ENCODE results near the gene MYBPHL.

DNA sequence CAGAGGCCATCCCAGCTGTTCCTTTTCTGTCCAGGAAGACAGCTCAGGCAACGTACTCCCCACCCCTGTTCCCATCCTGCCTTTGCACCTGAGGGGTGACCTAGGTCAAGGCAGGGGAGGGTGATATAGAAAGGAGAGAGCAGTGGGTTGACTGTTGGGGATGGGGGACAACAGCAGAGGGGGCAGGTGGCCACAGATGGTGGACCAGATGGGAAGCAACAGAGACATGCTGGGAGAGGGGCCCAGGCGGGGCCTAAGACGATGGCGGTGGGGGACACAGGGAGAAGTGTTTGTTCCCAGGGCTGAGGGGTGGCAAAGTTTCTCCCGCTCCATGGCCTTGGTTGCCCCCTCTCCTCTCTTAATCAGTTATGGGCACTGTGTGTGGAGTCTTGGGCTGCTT, 51.1 kb downstream of the MYBPHL start:
- TF ChIP-seq, protein P1, sequence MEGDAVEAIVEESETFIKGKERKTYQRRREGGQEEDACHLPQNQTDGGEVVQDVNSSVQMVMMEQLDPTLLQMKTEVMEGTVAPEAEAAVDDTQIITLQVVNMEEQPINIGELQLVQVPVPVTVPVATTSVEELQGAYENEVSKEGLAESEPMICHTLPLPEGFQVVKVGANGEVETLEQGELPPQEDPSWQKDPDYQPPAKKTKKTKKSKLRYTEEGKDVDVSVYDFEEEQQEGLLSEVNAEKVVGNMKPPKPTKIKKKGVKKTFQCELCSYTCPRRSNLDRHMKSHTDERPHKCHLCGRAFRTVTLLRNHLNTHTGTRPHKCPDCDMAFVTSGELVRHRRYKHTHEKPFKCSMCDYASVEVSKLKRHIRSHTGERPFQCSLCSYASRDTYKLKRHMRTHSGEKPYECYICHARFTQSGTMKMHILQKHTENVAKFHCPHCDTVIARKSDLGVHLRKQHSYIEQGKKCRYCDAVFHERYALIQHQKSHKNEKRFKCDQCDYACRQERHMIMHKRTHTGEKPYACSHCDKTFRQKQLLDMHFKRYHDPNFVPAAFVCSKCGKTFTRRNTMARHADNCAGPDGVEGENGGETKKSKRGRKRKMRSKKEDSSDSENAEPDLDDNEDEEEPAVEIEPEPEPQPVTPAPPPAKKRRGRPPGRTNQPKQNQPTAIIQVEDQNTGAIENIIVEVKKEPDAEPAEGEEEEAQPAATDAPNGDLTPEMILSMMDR (IDR thresholded peaks at IDR 0.05), result no peak
- TF ChIP-seq POLR2A (IDR thresholded peaks at IDR 0.05), result no peak
